Measurements from ENCODE around the gene TMEM181. TPM values are rescaled to one million over a fixed set of nuclear protein-coding genes. Genes with fewer than 3 reads are reported as not detected.
A peak's percentile ranks its signal among the peaks of the same experiment; 100 is the strongest.
"Not testable (repeated sequence)": the region's sequence is repeated elsewhere in the genome, so short reads cannot be mapped to it uniquely, and the experiment has no call there.

The TMEM181 gene
- total and polyA plus RNA-seq, 2 of the 13 experiments (the other 11 are each of a cell fraction or from before 2014, with no cell fraction given): 59.1 to 108 TPM

DNA sequence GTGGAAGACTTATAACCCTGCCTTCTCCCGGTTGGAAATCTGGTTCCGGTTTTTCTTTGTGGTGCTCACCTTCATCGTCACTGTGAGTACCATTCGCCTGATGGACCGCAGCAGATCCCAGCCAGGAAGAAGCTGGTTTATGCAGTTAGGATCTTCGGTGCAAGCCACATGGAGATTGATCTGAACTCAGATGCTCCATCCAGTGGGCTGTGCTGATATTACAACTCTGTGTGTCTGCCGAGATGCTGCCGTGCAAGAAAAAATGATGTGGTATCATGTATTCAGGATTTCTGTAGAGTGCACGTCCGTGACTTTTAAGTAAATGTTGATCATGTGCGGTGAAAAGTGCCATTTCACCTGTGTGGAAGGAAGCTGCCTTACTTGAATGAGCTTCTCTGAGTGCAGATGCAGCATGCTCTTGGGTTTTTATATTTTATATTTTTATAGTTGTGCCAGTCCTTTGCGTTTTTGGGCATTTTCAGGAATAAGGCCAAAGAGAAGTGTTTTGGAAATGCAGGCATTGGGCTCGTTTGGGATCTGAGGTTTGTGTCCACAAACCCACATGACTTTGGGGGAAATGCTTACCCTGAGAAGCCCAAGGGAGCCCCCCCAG, 45.5 kb downstream of the TMEM181 start (continued):
- peak; percentile 18; the same call in 1 of the 2 replicates for TF ChIP-seq SAP130 (CRISPR knock-in tag; IDR thresholded peaks at IDR 0.05; ENCODE audit: low read depth)
- TF ChIP-seq SMC3 (IDR thresholded peaks at IDR 0.05; ENCODE audit: low read length): peak; percentile 75; the same call in 1 of the 2 replicates
- TF ChIP-seq, protein P1, sequence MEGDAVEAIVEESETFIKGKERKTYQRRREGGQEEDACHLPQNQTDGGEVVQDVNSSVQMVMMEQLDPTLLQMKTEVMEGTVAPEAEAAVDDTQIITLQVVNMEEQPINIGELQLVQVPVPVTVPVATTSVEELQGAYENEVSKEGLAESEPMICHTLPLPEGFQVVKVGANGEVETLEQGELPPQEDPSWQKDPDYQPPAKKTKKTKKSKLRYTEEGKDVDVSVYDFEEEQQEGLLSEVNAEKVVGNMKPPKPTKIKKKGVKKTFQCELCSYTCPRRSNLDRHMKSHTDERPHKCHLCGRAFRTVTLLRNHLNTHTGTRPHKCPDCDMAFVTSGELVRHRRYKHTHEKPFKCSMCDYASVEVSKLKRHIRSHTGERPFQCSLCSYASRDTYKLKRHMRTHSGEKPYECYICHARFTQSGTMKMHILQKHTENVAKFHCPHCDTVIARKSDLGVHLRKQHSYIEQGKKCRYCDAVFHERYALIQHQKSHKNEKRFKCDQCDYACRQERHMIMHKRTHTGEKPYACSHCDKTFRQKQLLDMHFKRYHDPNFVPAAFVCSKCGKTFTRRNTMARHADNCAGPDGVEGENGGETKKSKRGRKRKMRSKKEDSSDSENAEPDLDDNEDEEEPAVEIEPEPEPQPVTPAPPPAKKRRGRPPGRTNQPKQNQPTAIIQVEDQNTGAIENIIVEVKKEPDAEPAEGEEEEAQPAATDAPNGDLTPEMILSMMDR (CRISPR knock-in tag; IDR thresholded peaks at IDR 0.05): peak; percentile 70

DNA sequence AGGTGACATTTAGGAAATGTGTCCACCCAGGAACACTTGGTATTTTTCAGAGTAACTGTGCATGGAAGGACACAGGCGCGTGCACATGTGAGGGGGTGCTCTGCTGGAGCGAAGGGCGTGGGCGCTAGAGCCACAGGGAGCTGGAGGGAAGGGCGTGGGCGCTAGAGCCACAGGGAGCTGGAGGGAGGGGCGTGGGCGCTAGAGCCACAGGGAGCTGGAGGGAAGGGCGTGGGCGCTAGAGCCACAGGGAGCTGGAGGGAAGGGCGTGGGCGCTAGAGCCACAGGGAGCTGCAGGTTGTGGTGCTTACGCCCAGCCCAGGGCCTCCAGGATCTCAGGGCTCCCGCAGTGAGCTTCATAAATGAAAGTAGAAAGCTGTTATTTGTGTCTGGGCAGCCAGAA, 46.1 kb downstream of the TMEM181 start:
- H3K79me2 ChIP-seq (ENCODE audit: insufficient read depth, low read length): peaks cover 22% of the 10 kb centered on the region
- FAIRE-seq; BruUV-seq (replicated peaks); H3K9me3 ChIP-seq (ENCODE audit: low read length); H3K4me3 ChIP-seq (replicated peaks in 1 of 3; ENCODE audit: insufficient read depth in 1 of 3, low read depth in 2 of 3, low read length in 3 of 3); H3K4me1 ChIP-seq (ENCODE audit: insufficient read depth, low read length); H3K4me2 ChIP-seq (ENCODE audit: low read depth, low read length); DNase-seq (ENCODE audit: low spot score); in situ Hi-C loops (cut with HindIII; ENCODE audit: extremely low pct_ligation_motif_present, low pct_unique_long_range_greater_than_20kb); H3K9ac ChIP-seq (ENCODE audit: insufficient read depth, low read depth, low read length); H3K27me3 ChIP-seq (ENCODE audit: control insufficient read depth in 1 of 2, insufficient read depth in 2 of 2, low read length in 2 of 2); H3K27ac ChIP-seq (ENCODE audit: extremely low read length, insufficient read depth, low read length); H2AFZ ChIP-seq (ENCODE audit: low read length); ATAC-seq; POLR2A ChIA-PET; intact Hi-C loops (cut with micrococcal nuclease; ENCODE audit: unreplicated experiment): not testable (repeated sequence)
- TF ChIP-seq MED8 (CRISPR knock-in tag; IDR thresholded peaks at IDR 0.05; ENCODE audit: insufficient replicate concordance) (peak; percentile 13), KDM5B (CRISPR knock-in tag; IDR thresholded peaks at IDR 0.05; ENCODE audit: borderline replicate concordance) (0 out of 2 replicates have a peak, but pooled peaks have one; percentile 21)
- TF ChIP-seq, protein P2, sequence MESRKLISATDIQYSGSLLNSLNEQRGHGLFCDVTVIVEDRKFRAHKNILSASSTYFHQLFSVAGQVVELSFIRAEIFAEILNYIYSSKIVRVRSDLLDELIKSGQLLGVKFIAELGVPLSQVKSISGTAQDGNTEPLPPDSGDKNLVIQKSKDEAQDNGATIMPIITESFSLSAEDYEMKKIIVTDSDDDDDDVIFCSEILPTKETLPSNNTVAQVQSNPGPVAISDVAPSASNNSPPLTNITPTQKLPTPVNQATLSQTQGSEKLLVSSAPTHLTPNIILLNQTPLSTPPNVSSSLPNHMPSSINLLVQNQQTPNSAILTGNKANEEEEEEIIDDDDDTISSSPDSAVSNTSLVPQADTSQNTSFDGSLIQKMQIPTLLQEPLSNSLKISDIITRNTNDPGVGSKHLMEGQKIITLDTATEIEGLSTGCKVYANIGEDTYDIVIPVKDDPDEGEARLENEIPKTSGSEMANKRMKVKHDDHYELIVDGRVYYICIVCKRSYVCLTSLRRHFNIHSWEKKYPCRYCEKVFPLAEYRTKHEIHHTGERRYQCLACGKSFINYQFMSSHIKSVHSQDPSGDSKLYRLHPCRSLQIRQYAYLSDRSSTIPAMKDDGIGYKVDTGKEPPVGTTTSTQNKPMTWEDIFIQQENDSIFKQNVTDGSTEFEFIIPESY (CRISPR knock-in tag; IDR thresholded peaks at IDR 0.05): peak; percentile 90
- TF ChIP-seq, protein P3, sequence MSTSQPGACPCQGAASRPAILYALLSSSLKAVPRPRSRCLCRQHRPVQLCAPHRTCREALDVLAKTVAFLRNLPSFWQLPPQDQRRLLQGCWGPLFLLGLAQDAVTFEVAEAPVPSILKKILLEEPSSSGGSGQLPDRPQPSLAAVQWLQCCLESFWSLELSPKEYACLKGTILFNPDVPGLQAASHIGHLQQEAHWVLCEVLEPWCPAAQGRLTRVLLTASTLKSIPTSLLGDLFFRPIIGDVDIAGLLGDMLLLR (CRISPR knock-in tag; IDR thresholded peaks at IDR 0.05): 0 out of 2 replicates have a peak, but pooled peaks have one; percentile 34
- TF ChIP-seq, protein P4, sequence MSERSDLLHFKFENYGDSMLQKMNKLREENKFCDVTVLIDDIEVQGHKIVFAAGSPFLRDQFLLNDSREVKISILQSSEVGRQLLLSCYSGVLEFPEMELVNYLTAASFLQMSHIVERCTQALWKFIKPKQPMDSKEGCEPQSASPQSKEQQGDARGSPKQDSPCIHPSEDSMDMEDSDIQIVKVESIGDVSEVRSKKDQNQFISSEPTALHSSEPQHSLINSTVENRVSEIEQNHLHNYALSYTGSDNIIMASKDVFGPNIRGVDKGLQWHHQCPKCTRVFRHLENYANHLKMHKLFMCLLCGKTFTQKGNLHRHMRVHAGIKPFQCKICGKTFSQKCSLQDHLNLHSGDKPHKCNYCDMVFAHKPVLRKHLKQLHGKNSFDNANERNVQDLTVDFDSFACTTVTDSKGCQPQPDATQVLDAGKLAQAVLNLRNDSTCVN (CRISPR knock-in tag; IDR thresholded peaks at IDR 0.05; ENCODE audit: borderline replicate concordance): 0 out of 2 replicates have a peak, but pooled peaks have one; percentile 45
- TF ChIP-seq, protein P5, sequence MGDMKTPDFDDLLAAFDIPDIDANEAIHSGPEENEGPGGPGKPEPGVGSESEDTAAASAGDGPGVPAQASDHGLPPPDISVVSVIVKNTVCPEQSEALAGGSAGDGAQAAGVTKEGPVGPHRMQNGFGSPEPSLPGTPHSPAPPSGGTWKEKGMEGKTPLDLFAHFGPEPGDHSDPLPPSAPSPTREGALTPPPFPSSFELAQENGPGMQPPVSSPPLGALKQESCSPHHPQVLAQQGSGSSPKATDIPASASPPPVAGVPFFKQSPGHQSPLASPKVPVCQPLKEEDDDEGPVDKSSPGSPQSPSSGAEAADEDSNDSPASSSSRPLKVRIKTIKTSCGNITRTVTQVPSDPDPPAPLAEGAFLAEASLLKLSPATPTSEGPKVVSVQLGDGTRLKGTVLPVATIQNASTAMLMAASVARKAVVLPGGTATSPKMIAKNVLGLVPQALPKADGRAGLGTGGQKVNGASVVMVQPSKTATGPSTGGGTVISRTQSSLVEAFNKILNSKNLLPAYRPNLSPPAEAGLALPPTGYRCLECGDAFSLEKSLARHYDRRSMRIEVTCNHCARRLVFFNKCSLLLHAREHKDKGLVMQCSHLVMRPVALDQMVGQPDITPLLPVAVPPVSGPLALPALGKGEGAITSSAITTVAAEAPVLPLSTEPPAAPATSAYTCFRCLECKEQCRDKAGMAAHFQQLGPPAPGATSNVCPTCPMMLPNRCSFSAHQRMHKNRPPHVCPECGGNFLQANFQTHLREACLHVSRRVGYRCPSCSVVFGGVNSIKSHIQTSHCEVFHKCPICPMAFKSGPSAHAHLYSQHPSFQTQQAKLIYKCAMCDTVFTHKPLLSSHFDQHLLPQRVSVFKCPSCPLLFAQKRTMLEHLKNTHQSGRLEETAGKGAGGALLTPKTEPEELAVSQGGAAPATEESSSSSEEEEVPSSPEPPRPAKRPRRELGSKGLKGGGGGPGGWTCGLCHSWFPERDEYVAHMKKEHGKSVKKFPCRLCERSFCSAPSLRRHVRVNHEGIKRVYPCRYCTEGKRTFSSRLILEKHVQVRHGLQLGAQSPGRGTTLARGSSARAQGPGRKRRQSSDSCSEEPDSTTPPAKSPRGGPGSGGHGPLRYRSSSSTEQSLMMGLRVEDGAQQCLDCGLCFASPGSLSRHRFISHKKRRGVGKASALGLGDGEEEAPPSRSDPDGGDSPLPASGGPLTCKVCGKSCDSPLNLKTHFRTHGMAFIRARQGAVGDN (CRISPR knock-in tag; IDR thresholded peaks at IDR 0.05): peak; percentile 38; the same call in 1 of the 2 replicates
- H3K36me3 ChIP-seq (replicated peaks in 1 of 2; ENCODE audit: control insufficient read depth in 1 of 2, insufficient read depth in 2 of 2, low read length in 2 of 2): peaks cover 62 to 98% of the 10 kb centered on the region in 2 experiments
- 97% methylated on average over 15 of the region's 15 CpGs for WGBS (ENCODE audit: low lambda C conversion rate)
- CTCF ChIA-PET (ENCODE audit: low intra/inter-chr PET ratio, low total read pairs): interaction anchor here (1.4 to 2.5 kb wide), 2 partner anchors 385 to 392 kb away, joined by 5 to 8 read pairs; no protein-coding TSS in a partner anchor
- H4K20me1 ChIP-seq (ENCODE audit: insufficient read depth, low read length): peaks cover 45% of the 10 kb centered on the region

All from HepG2 (cell line).